DOHH2 (cell line): ENCODE data around the gene MAPKAPK2.

Experiments
- EZH2phosphoT487 ChIP-seq: fragments of 200-600 bp; sonication (generic); IDR thresholded peaks from 2 replicates; pipeline ENCODE4 v1.6.1; 2017; ENCODE audit warnings: borderline replicate concordance, mild to moderate bottlenecking, antibody characterized with exemption, low read length, moderate library complexity, mixed read lengths
- TF ChIP-seq, protein P1 (sequence below): fragments of 200-600 bp; sonication (generic); IDR thresholded peaks from one replicate; pipeline ENCODE4 v1.5.1; 2014; ENCODE audit warnings: antibody characterized with exemption, mild to moderate bottlenecking, low read depth, low read length; ENCODE audit not compliant: poor library complexity, severe bottlenecking

DNA sequence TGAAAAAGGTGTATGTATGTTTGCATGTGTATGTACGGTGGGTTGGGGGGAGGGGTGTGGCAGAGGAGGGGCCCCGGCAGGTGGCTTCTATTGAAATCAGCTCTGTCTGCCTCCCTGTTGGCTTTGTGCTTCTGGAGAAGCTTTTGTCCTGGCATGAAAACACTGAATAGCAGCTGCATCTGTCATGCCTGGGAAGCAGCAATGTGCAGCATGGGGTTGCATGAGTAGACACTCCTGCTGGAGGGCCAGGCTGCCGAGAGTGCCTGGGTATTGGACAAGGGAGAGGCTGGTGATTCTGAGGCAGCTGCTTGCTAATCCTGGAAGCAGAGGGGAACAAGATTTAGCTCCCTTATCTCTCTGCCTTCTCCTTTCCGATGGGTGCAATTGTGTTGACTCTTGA, 20.5 kb downstream of the MAPKAPK2 start:
- TF ChIP-seq, protein P1, sequence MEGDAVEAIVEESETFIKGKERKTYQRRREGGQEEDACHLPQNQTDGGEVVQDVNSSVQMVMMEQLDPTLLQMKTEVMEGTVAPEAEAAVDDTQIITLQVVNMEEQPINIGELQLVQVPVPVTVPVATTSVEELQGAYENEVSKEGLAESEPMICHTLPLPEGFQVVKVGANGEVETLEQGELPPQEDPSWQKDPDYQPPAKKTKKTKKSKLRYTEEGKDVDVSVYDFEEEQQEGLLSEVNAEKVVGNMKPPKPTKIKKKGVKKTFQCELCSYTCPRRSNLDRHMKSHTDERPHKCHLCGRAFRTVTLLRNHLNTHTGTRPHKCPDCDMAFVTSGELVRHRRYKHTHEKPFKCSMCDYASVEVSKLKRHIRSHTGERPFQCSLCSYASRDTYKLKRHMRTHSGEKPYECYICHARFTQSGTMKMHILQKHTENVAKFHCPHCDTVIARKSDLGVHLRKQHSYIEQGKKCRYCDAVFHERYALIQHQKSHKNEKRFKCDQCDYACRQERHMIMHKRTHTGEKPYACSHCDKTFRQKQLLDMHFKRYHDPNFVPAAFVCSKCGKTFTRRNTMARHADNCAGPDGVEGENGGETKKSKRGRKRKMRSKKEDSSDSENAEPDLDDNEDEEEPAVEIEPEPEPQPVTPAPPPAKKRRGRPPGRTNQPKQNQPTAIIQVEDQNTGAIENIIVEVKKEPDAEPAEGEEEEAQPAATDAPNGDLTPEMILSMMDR: no peak
- TF ChIP-seq EZH2phosphoT487: no peak
